ENCODE measurements around the gene MAN2A2. TPM values are rescaled to one million over a fixed set of nuclear protein-coding genes. Genes with fewer than 3 reads are reported as not detected.

The MAN2A2 gene
- total and polyA plus RNA-seq, 2 donors (not counting 3 experiments of a cell fraction or from before 2014, with no cell fraction given): 60.9 to 77.7 TPM

GRCh38 chr15:90913398-90913944 is 10.4 kb downstream of the MAN2A2 start:
- Histone ChIP-seq H3K36me3 (ENCODE audit: control insufficient read depth in 2 of 2, extremely low read depth in 1 of 2, insufficient read depth in 2 of 2, low read length in 2 of 2) (peaks cover 6 to 69% of the 10 kb centered on the region in 2 experiments), H4K20me1 (replicated peaks; ENCODE audit: control insufficient read depth, extremely low read depth, insufficient read depth, low read length) (no peaks in the 10 kb centered on the region), H3K9me1 (replicated peaks; ENCODE audit: control insufficient read depth, extremely low read depth, insufficient read depth, low read length) (no peaks in the 10 kb centered on the region), H3K9ac (replicated peaks; ENCODE audit: extremely low read depth, insufficient read depth, low read length) (no peak overlapping the region), H2AFZ (ENCODE audit: low read depth, low read length) (no peak overlapping the region), H3K9me3 (replicated peaks; ENCODE audit: control insufficient read depth, insufficient read depth, low read length) (no peaks in the 10 kb centered on the region), H3K4me2 (ENCODE audit: insufficient read depth, low read length) (no peak overlapping the region), H3K27me3 (ENCODE audit: control insufficient read depth in 2 of 2, insufficient read depth in 2 of 2, low read length in 2 of 2) (no peaks in the 10 kb centered on the region), H3K4me3 (replicated peaks in 1 of 3; ENCODE audit: insufficient read depth in 1 of 3, low read depth in 1 of 3, low read length in 3 of 3) (no peak overlapping the region), H3K4me1 (ENCODE audit: control insufficient read depth, extremely low read depth, insufficient read depth, low read length) (no peaks in the 10 kb centered on the region), H3K79me2 (ENCODE audit: control insufficient read depth, insufficient read depth, low read length) (no peaks in the 10 kb centered on the region), H3K27ac (ENCODE audit: insufficient read depth, low read depth, low read length) (no peak overlapping the region)
- CTCF ChIA-PET: interaction anchor here (1.7 kb wide), 1 partner anchor 19 kb away, joined by 6 read pairs; the partner anchor contains the start of gene HDDC3
- DNase-seq (ENCODE audit: low read depth, low spot score) (no peak), FAIRE-seq (no peak)
- no peak for TF ChIP-seq POLR2A (IDR thresholded peaks at IDR 0.05; ENCODE audit: low read depth, low read length)
- TF ChIP-seq GATA2 (IDR thresholded peaks at IDR 0.05; ENCODE audit: insufficient read depth, insufficient read length, low read depth, low read length): no peak
- no peak for TF ChIP-seq JUN (IDR thresholded peaks at IDR 0.05; ENCODE audit: borderline replicate concordance, insufficient read depth, insufficient read length, low read depth)
- no peak for TF ChIP-seq EZH2 (IDR thresholded peaks at IDR 0.05; ENCODE audit: borderline replicate concordance, low read depth, low read length, severe bottlenecking)
- TF ChIP-seq CTCF (IDR thresholded peaks at IDR 0.05; ENCODE audit: extremely low read depth in 1 of 2, insufficient read depth in 1 of 2, low read depth in 1 of 2, low read length in 2 of 2): no peak
- TF ChIP-seq MYC (IDR thresholded peaks at IDR 0.05; ENCODE audit: low read depth, low read length): no peak
- TF ChIP-seq FOS (IDR thresholded peaks at IDR 0.05; ENCODE audit: borderline replicate concordance, insufficient read depth, low read length): no peak
- TF ChIP-seq, protein P1, sequence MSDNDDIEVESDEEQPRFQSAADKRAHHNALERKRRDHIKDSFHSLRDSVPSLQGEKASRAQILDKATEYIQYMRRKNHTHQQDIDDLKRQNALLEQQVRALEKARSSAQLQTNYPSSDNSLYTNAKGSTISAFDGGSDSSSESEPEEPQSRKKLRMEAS (IDR thresholded peaks at IDR 0.05; ENCODE audit: insufficient read depth, insufficient read length): no peak
- TF ChIP-seq POLR2AphosphoS5 (IDR thresholded peaks at IDR 0.05; ENCODE audit: insufficient read depth, low read depth, low read length): no peak
- dilution Hi-C loops (cut with MboI; ENCODE audit: extremely low pct_ligation_motif_present, low sequenced_read_pairs): no loop called here
- BruUV-seq (replicated peaks): no TSS peak
- POLR2A ChIA-PET: no interaction called here
- intact Hi-C loops (cut with micrococcal nuclease): no loop called here
